ENCODE data around the gene AGPS.

AGPS gene

DNA sequence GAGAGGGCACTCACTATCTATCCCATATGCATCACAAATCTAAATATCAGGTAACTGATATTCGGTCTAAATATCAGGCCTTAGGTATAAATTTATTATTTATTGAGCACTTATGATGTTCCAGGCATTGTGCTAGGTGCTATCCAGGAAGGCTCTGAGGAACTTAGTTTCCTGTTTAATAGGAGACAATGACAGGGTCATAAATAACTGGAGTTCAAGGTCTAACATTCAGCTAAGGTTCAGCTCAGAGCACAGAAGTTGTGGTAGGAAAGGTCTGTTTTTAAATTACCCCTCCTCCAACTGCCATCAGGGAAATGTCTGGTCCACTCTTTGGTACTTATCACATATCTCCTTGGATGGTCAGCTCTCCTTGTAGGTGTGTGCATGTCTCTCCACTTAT, 193.6 kb downstream of the AGPS start:
- no peak for DNase-seq (ENCODE audit: low read depth in 2 of 2)

DNA sequence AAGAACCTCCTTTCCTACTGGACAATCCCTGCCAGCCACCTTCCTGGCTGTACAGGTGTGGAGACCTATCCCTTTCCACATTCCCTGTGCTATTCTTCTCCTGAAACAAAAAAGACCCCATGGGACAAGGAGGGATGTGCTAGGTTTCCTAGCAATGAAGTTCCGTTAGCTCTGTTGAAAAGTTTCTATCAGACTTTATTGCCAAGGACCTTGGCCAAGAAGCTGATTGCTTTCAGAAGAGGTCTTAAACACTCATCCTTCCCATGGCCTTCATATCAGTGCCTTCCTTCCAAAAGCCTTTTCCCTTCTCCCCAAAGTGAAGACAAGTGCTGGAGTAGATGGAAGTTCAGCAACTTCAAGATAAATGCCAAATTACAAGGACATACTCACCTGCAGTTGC, 194.8 kb downstream of the AGPS start:
- no peak for DNase-seq (ENCODE audit: low read depth in 2 of 2)

GRCh38 chr2:177588671-177589070, 196.1 kb downstream of the AGPS start:
- no peak for DNase-seq (ENCODE audit: low read depth in 2 of 2)

DNA sequence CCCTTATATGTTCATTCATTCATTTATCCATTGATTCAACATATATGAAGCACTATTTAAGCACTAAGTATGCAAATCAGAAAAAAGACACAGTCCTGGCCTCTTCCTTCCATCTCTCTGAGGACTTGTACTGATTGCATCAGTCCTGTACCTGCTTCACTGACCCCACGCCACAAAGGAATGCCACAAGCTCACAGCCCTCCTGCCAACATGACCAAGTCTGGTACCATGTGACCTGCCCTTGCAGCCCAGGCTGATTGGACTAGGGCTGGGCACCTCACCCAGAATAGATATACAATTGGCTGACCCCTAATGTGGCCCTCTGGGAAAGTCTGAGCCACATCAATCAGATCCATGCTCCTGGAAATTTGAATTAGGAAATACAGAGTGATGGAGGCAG, 196.6 kb downstream of the AGPS start:
- DNase-seq (ENCODE audit: low read depth in 2 of 2) = no peak

DNA sequence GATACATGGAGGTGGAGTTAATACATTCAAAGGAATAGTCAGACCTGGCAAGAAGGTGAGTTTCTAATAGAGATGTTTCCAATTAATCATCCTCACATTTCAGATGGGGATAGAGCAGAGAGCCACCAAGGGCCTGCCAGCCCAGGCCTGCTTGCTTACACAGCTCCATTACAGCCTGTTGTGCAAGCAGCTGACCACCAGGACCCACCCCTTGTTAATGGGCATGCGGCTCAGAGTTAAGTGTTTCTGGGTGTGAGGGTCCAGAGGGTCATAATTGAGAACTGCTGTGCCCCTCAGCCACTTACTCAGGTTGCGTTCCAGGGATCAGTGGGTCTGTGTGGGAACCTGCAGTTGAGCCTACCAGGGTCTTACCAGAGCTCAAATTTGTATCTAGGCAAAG, 199.8 kb downstream of the AGPS start:
- DNase-seq (ENCODE audit: low read depth in 2 of 2) = no peak

- DNase-seq (ENCODE audit: low read depth in 2 of 2) = no peak
Observed at GRCh38 chr2:177592945-177593344, 200.4 kb downstream of the AGPS start.

GRCh38 chr2:177593402-177593801, 200.8 kb downstream of the AGPS start:
- no peak for DNase-seq (ENCODE audit: low read depth in 2 of 2)

All from stimulated activated CD8-positive, alpha-beta memory T cell treated with anti-CD3 and anti-CD28 coated beads, Interleukin-2, amount 100 ng/mL, for 1 hour (primary cell).